Loucy (cell line): ENCODE data around the gene TSEN54.

Experiments
- H2AFZ ChIP-seq: fragments of 200-600 bp; sonication (generic); 2 replicates; pipeline ENCODE4 v1.6.0; 2016; ENCODE audit warnings: antibody characterized with exemption, mild to moderate bottlenecking, low read length, moderate library complexity
- H3F3A ChIP-seq: fragments of 200-600 bp; 2 replicates; pipeline ENCODE4 v1.6.0; 2016; ENCODE audit warnings: antibody characterized with exemption, low read depth, mild to moderate bottlenecking
- H3K27me3 ChIP-seq: fragments of 200-600 bp; sonication (generic); 2 replicates; pipeline ENCODE4 v1.6.1; 2014; ENCODE audit warnings: low read length, mild to moderate bottlenecking; ENCODE audit not compliant: insufficient read depth, poor library complexity, severe bottlenecking
- H3K36me3 ChIP-seq: fragments of 200-600 bp; sonication (generic); 2 replicates; pipeline ENCODE4 v1.6.1; 2016; ENCODE audit warnings: low read length; ENCODE audit not compliant: insufficient read depth
- H3K4me1 ChIP-seq: fragments of 200-600 bp; sonication (generic); 2 replicates; pipeline ENCODE4 v1.5.1; 2014; ENCODE audit warnings: low read length, mild to moderate bottlenecking; ENCODE audit not compliant: insufficient read depth, poor library complexity, severe bottlenecking
- H3K4me2 ChIP-seq: fragments of 200-600 bp; sonication (generic); 2 replicates; pipeline ENCODE4 v1.6.0; 2014; ENCODE audit warnings: antibody characterized with exemption, low read length, low read depth, mild to moderate bottlenecking; ENCODE audit not compliant: poor library complexity, severe bottlenecking
- H3K4me3 ChIP-seq: fragments of 200-600 bp; sonication (generic); 2 replicates; pipeline ENCODE4 v1.5.1; 2014; ENCODE audit warnings: low read length, mild to moderate bottlenecking, mixed read lengths; ENCODE audit not compliant: poor library complexity, severe bottlenecking
- H3K79me2 ChIP-seq: fragments of 200-600 bp; sonication (generic); 2 replicates; pipeline ENCODE4 v1.6.1; 2014; ENCODE audit warnings: low read length; ENCODE audit not compliant: insufficient read depth
- H3K9ac ChIP-seq: fragments of 200-600 bp; sonication (generic); 2 replicates; pipeline ENCODE4 v1.6.0; 2014; ENCODE audit warnings: mild to moderate bottlenecking, low read depth, low read length, moderate library complexity; ENCODE audit not compliant: poor library complexity, severe bottlenecking
- H3K9me2 ChIP-seq: fragments of 200-600 bp; sonication (generic); replicated peaks from 2 replicates; pipeline ENCODE4 v1.6.1; 2016; ENCODE audit warnings: low read depth, low read length, mixed read lengths
- H3K9me3 ChIP-seq: fragments of 200-600 bp; sonication (generic); 2 replicates; pipeline ENCODE4 v1.6.1; 2014; ENCODE audit warnings: mild to moderate bottlenecking, antibody characterized with exemption, low read length, low read depth; ENCODE audit not compliant: insufficient read depth
- H4K20me1 ChIP-seq: fragments of 200-600 bp; sonication (generic); 2 replicates; pipeline ENCODE4 v1.6.0; 2014; ENCODE audit warnings: antibody characterized with exemption, low read length, mild to moderate bottlenecking; ENCODE audit not compliant: insufficient read depth, poor library complexity, severe bottlenecking
- EZH2phosphoT487 ChIP-seq: fragments of 200-600 bp; IDR thresholded peaks from 2 replicates; pipeline ENCODE4 v1.6.1; 2018; ENCODE audit warnings: antibody characterized with exemption, mild to moderate bottlenecking, moderate library complexity, borderline replicate concordance
- TF ChIP-seq, protein P1 (sequence below): fragments of 200-600 bp; sonication (generic); conservative IDR thresholded peaks from 2 replicates; pipeline ENCODE4 v1.5.1; 2014; ENCODE audit warnings: mild to moderate bottlenecking, antibody characterized with exemption, low read length

TSEN54 gene

DNA sequence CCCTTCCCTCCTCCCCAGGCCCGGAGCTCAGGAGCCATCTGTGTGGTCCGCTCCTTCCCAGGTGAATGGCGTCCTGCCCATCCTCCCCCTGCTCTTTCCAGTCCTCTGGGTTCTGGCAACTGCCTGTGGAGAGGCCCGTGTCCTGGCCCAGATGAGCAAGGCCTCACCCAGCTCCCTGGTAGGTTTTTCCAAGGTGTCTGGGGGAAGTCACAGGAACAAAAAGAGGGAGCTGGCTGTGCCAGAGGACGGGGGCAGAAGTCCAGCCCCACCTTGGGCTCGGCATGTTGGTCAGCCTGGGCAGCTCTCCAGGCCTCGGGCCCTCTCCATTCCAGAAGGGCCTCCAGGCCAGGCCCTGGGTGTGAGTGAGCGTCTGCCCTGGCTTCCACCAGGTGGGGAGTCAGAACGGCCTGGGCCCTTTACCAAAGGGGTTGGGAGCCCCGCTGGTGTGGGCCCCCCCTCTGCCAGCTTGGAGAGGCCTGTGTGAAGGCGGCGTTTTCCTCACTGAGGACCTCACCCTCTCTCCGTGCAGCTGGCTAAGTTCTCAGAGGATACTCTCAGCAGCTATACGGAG is 26.1 kb upstream of the TSEN54 start:
- Histone ChIP-seq H3K79me2 (no peaks in the 10 kb centered on the region), H3K36me3 (peaks cover 37% of the 10 kb centered on the region; the same call in 1 of the 2 replicates), H3K27me3 (no peaks in the 10 kb centered on the region), H3K4me2 (no peak overlapping the region), H4K20me1 (no peaks in the 10 kb centered on the region), H3K9me2 (no peaks in the 10 kb centered on the region), H3K9me3 (no peaks in the 10 kb centered on the region), H3K9ac (no peak overlapping the region), H2AFZ (no peak overlapping the region), H3F3A (no peaks in the 10 kb centered on the region), H3K4me1 (peaks cover 13% of the 10 kb centered on the region), H3K4me3 (no peak overlapping the region)
- TF ChIP-seq, protein P1, sequence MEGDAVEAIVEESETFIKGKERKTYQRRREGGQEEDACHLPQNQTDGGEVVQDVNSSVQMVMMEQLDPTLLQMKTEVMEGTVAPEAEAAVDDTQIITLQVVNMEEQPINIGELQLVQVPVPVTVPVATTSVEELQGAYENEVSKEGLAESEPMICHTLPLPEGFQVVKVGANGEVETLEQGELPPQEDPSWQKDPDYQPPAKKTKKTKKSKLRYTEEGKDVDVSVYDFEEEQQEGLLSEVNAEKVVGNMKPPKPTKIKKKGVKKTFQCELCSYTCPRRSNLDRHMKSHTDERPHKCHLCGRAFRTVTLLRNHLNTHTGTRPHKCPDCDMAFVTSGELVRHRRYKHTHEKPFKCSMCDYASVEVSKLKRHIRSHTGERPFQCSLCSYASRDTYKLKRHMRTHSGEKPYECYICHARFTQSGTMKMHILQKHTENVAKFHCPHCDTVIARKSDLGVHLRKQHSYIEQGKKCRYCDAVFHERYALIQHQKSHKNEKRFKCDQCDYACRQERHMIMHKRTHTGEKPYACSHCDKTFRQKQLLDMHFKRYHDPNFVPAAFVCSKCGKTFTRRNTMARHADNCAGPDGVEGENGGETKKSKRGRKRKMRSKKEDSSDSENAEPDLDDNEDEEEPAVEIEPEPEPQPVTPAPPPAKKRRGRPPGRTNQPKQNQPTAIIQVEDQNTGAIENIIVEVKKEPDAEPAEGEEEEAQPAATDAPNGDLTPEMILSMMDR, result no peak

GRCh38 chr17:75490953-75491649 is 25.2 kb upstream of the TSEN54 start:
- Histone ChIP-seq H3K9me2 (no peaks in the 10 kb centered on the region), H3F3A (no peaks in the 10 kb centered on the region), H4K20me1 (no peaks in the 10 kb centered on the region), H3K4me3 (no peak overlapping the region), H3K4me2 (no peak overlapping the region), H3K79me2 (no peaks in the 10 kb centered on the region), H3K36me3 (peaks cover 42% of the 10 kb centered on the region; the same call in 1 of the 2 replicates), H3K27me3 (no peaks in the 10 kb centered on the region), H2AFZ (no peak overlapping the region), H3K9ac (peak overlapping the region; percentile 19), H3K9me3 (no peaks in the 10 kb centered on the region), H3K4me1 (peaks cover 13% of the 10 kb centered on the region)
- TF ChIP-seq, protein P1, result no peak
- no peak for TF ChIP-seq EZH2phosphoT487

GRCh38 chr17:75491680-75492079 is 24.6 kb upstream of the TSEN54 start:
- Histone ChIP-seq H3K4me1 (peaks cover 13% of the 10 kb centered on the region), H3K4me3 (no peak overlapping the region), H3F3A (no peaks in the 10 kb centered on the region), H3K79me2 (no peaks in the 10 kb centered on the region), H3K36me3 (peaks cover 47% of the 10 kb centered on the region; the same call in 1 of the 2 replicates), H3K9me2 (no peaks in the 10 kb centered on the region), H3K4me2 (no peak overlapping the region), H3K27me3 (no peaks in the 10 kb centered on the region), H3K9me3 (no peaks in the 10 kb centered on the region), H3K9ac (no peak overlapping the region), H2AFZ (no peak overlapping the region), H4K20me1 (no peaks in the 10 kb centered on the region)
- TF ChIP-seq EZH2phosphoT487, result no peak
- TF ChIP-seq, protein P1, result no peak
